Panc1 (cell line): ENCODE measurements around the gene GJB6.

Source experiments
- CTCF ChIP-seq: fragments of 450-650 bp; IDR thresholded peaks from 2 replicates; pipeline ENCODE4 v1.5.1; 2017; ENCODE audit warnings: mild to moderate bottlenecking
- POLR2AphosphoS5 ChIP-seq: IDR thresholded peaks from 2 replicates; pipeline ENCODE4 v1.6.1; 2012; ENCODE audit warnings: mild to moderate bottlenecking, low read depth, low read length, moderate library complexity
- REST ChIP-seq, 2 experiments: IDR thresholded peaks; 2 replicates each; pipeline ENCODE4 v1.6.1; 2011 to 2012; ENCODE audit warnings: low read depth in 2 of 2, control low read depth in 1 of 2, low read length in 1 of 2, mild to moderate bottlenecking in 1 of 2, moderate library complexity in 1 of 2; ENCODE audit not compliant: insufficient read depth in 1 of 2

- no peak for TF ChIP-seq CTCF
- no peak for TF ChIP-seq POLR2AphosphoS5
- no peak for TF ChIP-seq REST (IDR thresholded peaks at IDR 0.05; ENCODE audit: insufficient read depth in 1 of 2, low read depth in 2 of 2, low read length in 1 of 2)
Measured at GRCh38 chr13:20178156-20178555, 54.0 kb downstream of the GJB6 start.
